HG03469 (cell line): ENCODE data around the gene RASAL3.
"Not testable (repeated sequence)": the region's sequence is repeated elsewhere in the genome, so short reads cannot be mapped to it uniquely, and the experiment has no call there.

Experiments
- ATAC-seq: cut with Tn5 transposase; IDR thresholded peaks from one replicate; pipeline ENCODE4 v1.9.1; 2021; ENCODE audit warnings: mild to moderate bottlenecking, moderate library complexity, moderate number of reproducible peaks; ENCODE audit not compliant: unreplicated experiment

RASAL3 gene

DNA sequence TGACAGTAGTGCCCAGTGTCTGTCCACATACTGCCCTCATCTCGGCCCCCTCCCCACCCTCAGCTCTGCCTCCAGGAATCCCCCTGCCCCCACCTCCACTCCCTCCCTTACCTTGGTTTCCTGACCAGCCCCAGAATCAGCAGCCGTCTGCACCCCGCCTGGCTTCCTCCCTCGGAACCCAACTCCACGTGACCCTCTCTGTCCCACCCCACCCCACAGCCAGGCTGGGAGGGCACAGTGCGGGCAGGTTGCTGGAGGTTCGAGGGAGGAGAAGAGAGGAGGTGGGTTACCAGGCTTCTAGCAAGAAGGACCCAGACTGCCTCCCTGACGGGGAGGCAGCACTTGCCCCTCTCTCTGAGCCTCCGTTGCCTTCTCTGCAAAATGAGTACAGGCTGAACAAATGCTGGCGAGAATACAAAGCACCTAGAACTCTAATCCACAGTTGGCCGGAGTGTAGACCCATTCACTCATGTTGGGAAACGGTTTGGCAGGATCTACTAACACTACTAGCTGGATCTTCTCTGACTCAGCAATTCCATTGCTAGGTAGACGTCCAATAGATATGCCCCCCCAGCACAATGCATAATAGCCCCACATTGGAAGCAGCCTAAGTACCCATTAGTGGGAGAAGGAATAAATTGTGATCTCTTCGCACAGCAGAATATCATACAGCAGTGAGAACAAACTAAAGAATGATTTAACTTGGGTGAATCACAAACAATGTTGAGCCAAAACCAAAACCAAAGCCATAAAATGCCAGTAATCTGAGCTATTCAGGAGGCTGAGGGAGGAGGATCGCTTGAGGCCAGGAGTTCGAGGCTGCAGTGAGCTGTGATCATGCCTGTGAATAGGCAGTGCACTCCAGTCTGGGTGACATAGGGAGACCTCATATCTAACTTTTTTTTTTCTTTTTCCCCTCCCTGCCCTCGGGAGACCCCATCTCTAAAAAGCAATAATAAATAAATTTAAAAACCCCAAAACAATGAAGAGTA lies at the start of gene RASAL3:
Gene RASAL3, minus strand, starts transcription at position 151 of the 992 bp plus-strand sequence. CDS start 186 bp downstream, outside the sequence.
- ATAC-seq: no peak

DNA sequence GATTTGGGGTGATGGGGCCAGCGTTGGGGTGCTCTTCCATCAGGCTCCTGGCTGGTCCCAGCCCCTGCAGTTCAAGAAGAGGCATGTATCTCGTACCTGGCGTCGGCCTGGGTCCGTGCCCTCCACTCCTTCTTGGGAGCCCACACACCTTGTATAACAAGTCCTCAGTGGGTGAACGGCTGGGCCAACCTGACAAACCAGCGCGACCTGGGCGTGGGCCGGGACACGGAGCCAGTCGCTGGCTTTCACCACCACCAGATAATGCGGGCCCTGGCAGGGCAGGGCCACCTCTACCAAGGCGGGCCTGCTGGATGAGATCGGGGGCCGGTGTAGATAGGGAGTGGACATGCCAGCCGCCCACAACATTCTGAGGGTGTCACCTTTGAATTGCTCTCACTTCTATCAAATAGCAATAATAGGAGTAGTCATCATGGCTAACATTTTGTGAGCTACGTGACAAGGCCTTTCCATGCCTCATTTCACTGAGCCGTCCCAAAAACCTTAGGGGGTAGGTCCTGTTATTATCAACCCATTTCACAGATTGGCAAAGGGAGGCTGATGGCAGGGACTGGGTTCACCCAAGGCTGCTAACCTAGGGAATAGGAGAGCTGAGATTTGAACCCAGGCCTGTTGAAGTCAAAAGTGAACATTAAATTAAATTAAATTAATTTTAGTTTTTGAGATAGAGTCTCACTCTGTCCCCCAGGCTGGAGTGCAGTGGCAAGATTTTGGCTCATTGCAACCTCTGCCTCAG lies 47.5 kb upstream of the RASAL3 start:
- no peak for ATAC-seq

DNA sequence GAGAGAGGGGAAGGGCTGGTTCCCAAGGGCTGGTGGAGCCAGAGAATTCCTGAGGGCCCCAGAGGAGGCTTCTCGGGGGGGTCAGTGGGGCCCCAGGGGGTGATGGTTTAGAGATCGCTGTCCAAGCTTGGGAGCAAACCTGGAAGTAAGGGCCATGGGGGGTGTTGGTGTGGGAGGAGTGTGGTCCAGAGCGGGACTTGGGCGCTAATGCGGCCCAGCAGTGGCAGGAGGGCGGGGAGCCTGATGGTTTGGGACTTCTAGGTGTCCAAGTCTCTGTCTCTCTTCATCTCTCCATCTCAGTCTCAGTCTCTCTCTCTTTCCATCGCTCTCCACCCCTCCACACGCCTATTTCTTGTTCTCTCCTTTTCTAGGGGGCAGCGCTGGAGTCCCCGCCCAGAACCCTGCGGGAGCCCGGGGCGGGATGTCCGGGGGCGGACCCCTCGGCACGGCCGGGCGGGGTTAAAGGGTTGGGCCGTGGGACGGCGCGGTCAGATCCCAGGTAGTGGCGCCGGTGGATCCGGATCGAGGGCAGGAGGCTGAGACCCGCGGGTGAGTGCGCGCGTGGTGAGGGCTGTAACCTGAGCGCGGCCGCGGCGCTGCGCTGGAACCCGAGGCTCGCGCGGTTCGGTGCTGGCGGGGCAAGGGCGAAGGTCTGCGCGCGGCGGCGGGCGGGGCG lies 43.8 kb upstream of the RASAL3 start, which contains the start of gene CYP4F22:
Gene CYP4F22, plus strand, starts transcription at position 491 of the 676 bp plus-strand sequence. CDS start 16,812 bp downstream, outside the sequence.
- no peak for ATAC-seq

DNA sequence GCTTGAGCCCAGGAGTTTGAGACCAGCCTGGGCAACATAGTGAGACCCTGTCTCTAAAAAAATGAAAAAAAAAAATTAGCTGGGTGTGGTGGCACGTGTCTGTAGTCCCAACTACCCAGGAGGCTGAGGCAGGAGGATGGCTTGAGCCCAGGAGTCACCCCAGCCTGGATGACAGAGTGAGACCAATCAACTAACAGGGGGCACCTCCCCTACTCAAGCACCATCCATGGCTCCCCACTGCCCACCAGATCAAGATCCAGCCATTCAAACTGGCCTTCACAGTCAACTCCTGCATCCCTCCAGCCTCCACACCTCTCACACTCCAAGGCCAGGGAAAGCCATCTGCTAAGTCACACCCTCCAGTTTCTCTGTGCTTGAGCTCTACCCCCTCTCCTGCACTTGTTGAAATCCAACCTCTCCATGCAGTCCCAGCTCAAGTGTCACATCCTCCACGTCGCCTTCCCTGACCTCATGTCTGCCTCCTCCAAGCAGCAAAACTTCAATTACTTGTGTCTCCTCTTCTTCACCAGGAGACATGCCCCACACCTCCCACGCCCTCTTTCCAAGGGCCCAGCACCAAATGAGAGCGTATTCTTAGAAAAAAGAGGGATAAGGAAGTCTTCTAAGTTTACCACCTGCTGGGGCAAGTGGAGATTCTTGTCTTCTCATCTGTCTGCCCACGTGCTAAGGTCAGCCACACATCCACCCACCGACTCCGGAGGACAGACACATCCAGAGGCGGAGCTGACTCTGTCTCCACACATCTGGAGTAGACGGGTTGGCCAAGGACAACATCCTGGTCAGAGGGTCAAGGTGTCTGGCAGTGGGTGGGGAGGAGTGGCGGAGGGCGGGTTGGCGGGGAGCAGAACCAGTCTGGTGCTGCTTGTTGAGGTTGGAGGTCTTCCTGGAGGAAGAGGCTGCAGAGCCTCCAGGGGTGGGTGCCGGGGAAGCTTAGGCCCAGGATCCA lies 43.0 kb upstream of the RASAL3 start:
- ATAC-seq: no peak

DNA sequence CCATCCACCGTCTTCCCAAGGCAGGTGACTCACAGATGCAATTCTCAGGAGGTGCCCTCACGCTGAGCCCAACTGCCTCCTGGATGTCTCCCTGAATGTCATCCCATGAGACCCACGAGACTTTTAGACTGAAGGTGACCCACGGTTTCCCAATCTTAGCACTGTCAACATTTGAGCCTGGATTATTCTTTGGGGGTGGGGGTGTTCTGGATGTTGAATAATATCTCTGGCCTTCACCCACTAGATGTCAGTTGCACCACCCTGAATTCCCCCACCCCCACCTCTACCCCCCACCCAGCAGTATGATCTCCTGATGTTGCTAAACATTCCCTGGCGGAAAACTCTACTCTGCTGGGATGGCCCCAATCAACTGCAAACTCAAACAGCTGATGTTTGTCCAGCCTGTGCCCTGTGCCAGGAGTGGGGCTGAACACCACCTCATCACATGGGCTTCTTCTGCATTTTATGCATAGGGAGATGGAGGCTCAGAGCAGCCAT lies 41.8 kb upstream of the RASAL3 start:
- ATAC-seq: no peak

DNA sequence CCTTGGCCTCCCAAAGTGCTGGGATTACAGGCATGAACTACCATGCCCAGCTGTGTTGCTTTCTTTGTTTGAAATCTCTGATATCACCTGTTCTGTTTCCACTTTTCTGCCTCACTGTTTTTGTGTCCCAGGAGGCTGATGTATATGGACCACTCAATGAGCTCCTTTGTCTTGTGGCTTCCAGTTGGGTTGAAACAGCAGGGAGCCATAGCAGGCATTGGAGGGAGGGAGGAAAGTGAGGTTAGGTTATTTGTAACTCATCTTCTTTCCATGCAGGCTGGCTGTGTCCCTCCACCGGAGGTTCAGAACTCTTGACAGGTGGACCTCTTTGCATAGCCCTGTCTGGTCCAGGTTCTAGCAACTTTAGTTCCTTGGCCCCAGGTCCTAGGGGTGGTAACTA lies 37.9 kb upstream of the RASAL3 start:
- ATAC-seq: no peak

DNA sequence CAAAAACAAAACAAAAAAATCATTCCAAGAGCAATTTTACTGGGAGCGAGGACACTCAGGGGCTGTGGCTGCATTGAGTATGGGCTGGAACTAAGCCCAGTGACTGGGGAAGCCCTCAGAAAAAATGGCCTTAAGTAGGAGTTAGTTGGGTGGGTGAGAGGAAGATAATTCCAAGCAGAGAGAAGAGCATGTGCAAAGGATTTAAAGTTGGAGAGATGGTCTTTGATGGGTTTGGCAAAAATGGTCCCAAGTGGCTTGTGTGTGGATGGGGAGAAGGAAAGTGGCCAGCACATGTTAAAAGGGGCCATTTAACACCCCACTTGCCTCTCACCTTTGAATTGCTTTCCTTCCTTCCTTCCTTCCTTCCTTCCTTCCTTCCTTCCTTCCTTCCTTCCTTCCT lies 37.3 kb upstream of the RASAL3 start:
- no peak for ATAC-seq

DNA sequence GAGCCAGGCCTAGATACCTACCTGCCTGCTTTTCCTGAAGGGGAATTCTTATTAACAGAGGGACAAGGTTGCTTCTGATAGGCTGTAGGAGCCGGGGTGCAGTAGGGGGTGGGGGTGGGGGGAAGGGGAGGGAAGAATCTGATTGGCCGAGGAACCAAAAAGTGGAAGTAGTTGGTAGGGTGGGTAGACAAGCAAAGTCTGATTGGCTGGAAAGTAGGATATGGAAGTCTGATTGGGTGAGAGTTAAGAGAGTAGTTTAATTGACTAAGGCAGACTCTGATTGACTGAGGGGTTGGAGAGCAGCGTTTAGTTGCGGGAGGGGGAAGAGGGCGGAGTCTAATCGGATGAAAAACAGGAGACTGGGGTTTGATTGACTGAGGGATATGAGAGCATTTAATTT lies 34.6 kb upstream of the RASAL3 start:
- ATAC-seq: no peak

DNA sequence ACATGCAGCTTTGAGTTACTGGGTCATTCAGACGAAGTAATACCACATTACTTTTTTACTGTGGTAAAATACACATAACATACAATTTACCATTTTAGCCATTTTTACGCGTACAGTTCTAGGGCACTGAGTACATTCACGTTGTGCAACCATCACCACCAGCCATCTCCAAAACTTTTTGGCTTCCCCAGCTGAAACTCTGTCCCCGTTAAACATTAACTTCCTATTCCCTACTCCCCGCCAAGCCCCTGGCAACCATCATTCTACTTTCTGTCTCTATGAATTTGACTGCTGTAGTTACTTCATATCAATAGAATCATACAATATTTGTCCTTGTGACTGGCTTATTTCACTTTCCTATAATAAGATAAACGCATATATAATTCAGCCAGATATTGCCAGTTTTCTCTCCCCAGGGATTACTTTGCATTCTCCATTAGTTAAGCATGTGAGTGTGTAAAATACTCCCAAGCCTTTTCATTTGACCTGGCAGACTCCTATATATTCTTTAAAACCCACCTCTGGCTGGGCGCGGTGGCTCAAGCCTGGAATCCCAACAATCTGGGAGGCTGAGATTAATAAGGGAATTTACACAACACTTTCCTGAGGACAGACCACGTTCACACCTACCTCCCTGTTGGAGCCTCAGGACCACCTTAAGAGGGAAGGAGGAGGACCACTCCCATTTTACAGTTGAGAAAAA lies 34.0 kb upstream of the RASAL3 start:
- no peak for ATAC-seq

DNA sequence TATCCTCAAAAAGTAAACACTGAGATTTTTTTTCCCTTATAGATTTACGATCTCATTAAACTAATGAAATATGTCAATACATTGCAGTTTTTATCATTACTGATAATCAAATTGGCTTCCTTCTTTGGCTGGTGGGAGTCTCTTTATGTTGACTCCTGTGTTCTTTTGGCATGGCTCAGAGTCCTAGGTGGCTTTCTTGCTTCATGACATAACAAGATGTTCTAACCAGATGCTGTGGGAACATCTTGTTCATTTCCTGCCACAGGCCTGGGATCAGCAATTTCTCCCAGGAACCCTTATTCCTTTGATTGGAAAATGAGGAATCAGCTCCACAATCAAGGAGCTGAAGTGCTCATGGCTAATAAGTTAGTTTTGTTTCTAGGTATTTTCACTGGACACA lies 30.8 kb upstream of the RASAL3 start:
- ATAC-seq: no peak

DNA sequence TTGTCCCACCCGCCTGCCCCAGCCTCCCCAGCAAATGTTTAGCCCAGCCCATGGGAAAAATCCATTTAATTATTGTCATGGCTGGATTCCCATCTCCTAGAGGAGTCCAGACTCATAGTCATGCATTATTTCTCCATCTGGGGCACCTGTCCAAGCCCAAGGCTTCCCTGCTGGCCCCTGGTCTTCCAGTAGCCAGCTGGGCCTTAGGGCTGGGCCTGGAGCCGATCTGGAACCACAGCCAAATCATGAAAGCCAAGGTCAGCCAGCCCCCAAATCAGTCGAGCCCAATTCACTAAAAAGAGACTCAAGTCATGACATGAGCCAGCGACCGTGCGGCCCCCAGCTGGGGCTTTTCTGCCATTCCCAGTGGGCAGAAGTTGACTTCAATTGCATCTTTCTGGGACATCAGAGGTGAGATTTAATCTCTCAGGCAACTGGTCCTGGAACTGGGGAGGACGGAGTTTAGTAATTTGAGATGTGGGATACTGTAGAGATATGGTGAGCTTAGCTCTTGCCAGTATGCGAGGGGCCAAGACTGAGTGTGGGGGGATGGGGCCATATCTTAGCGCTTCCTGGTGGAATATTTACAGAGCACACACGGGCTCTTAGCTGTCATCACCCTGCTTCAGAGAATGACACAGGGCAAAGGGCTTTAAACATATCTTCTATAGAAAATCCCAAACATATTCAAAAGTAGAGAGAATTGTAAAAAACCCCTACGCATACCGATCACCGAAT lies 24.3 kb upstream of the RASAL3 start:
- no peak for ATAC-seq

DNA sequence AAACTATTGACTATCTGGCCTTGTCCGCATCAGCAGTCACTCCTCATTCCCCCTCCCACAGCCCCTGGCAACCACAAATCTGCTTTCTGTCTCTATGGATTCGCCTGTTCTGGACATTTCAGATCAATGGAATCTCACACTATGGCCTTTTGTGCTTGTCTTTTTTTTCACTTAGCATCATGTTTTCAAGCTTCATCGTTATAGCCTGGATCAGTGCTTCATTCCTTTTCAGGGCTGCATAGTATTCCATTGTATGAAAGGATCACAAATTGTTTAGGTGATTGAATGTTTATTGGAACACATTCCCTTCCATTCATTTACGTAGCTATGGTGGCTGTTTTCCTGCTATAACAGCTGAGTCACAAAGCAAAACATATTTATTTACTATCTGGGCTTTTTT lies 22.7 kb upstream of the RASAL3 start:
- ATAC-seq: no peak

DNA sequence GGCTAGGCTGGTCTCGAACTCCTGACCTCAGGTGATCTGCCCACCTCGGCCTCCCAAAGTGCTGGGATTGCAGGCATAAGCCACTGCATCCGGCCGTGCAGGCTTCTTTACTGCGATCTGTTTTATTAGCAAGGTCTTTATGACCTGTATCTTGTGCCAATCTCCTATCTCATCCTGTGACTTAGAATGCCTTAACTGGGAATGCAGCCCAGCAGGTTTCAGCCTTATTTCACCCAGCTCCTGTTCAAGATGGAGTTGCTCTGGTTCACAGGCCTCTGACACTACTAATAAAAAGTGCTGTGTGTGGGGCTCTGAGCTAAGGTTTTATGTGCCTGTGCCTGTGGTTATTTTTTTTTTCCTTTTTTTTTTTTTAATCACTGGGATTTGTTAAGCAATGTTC lies 21.4 kb upstream of the RASAL3 start:
- ATAC-seq: not testable (repeated sequence)

DNA sequence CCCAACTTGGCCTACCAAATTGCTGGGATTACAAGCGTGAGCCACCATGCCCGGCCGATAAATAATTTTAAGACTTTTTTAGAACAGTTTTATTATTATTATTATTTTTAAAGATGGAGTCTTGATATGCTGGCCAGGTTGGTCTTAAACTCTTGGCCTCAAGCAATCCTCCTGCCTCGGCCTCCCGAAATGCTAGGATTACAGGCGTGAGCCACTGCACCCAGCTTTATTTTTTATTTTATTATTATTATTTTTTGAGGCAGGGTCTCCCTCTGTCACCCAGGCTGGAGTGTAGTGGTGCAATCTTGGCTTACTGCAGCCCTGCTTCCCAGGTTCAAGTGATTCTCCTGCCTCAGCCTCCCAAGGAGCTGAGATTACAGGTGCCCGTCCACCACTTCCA lies 16.7 kb upstream of the RASAL3 start:
- ATAC-seq: not testable (repeated sequence)

DNA sequence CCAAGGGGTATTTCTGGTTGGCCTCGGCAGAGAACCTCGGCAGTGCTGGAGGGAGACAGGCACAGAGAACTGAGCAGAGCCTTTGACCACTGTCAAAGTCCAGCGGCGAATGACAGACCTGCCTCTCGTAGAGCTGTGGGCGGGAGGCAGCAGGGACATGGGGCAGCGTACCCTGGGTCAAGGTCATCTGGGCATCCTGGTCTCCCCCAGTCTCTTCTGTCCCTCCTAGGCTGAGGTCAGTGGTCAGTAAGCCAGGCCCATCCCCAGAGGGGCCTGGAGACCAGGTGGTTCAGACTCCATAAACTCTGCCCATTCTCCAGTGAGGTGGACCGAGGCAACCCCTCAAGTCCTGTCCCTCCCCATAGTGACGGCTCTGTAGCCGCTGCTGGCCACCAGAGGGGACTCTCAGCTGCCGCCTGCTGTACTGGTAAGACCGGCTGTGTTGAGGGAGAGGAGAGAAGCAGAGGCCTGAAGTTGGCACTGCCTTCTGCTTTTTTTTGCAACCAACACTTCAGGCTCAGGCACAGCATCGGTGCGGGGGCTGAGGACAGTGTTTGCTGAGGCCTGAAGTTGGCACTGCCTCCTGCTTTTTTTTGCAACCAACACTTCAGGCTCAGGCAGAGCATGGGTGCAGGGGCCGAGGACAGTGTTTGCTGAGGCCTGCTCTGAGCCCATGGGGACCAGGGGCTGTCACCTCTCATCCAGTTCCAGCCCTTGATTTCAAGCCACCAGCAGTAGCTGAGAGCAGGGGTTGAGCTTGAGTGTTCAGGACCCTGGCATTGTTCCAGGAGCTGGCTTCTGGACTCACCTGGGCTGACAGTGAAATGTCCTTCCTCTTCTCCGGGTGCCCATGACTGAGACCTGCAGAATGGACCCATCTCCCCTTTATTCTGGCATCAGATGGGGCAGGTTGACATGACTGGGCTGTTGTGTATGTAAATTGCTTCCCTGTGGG lies 15.3 kb upstream of the RASAL3 start, which contains the start of gene PGLYRP2:
Gene PGLYRP2, minus strand, starts transcription at position 111 of the 955 bp plus-strand sequence. CDS start 130 bp downstream, outside the sequence.
- ATAC-seq: no peak

DNA sequence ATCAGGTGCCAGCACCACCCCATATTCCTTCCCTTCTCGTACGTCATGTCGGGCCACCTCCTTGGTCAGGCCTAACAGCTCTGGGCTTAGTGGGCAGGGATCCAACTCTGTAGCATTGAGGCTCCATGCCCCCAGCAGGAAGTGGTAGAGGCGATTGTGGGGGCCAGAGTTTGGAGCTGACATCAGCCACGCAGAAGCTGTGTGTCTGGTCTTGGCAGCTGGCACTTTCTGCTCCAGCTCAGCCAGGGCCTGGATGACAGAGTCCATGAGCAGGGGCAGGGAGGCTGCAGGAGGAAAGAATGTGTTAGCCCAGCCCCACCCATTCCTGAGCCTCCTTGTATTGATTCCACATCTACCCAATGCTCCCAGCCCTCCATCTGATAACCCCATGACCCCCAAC lies 12.0 kb upstream of the RASAL3 start:
- no peak for ATAC-seq

DNA sequence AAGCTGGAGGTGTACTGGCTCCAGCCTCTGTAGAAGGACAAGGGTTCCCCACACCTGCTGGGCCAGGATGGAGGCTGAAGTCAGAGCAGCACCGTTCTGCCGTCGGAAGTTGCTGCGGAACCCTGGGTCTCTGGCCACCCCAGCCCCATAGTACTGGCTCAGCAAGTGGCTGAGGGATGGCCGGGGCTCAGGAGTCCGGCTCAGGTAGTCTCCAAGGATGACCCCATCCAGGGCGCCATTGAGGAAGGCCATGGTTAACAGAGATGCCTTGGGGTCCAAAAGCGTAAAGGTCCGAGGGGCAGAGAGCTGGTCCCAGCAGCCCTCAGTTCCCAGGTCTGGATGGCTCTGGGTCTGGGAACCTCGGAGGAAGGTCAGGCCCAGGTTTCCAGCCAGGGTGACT lies 11.3 kb upstream of the RASAL3 start:
- no peak for ATAC-seq
